Measurements from ENCODE around the gene ASTN1. TPM values are rescaled to one million over a fixed set of nuclear protein-coding genes. Genes with fewer than 3 reads are reported as not detected.

ASTN1 gene
- total RNA-seq, 1 donor from 2014 or later = not detected

DNA sequence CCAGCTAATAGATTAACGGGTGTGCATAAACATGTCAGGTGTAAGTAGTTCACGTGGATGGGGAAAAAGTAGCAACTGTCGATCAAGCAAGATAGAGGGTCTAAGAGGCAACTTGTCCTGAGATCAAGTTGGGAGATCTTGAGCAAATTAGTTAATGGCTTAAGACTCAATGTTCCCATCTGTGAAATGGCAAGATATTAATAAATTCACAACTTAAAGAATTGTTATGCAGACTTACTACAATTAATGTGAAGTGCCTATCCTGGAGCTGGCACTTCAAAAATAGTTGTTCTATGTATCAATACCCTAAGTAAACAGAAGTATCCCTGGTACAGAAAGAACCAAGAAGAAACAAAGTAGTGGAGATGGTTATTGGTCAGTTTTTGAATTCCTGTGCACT is 312.4 kb downstream of the ASTN1 start:
- H3K4me3 Mint-ChIP-seq (ENCODE audit: low read depth) = no peak overlapping the region
- intact Hi-C loops (cut with micrococcal nuclease) = no loop called here
- no peaks in the 10 kb centered on the region for H3K36me3 Mint-ChIP-seq (ENCODE audit: low read depth)
- H3K9me3 Mint-ChIP-seq = no peaks in the 10 kb centered on the region
- DNase-seq (ENCODE audit: low spot score) = no peak
- no peaks in the 10 kb centered on the region for H3K4me1 Mint-ChIP-seq (ENCODE audit: low read depth)
- no peak overlapping the region for H3K27ac Mint-ChIP-seq
- no peaks in the 10 kb centered on the region for H3K27me3 Mint-ChIP-seq (ENCODE audit: low read depth)

DNA sequence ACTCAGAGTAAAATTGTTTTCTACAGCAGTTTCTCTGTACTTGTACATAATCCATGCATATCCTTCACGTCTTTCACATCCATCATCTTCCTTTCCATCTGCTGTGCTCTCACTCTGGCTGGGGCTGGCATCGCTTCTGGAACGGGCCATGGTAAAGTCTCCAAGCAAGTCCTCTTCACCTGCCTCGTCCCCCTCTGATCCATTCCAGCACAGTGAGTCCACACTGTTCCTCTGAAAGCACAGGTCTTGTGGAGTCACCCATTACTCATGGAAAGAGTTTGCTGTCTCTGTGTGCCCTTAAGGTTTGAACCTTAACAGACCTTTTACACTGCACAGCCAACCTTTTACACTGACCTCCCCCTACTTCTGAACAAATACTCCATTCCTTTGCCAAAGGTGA is 313.6 kb downstream of the ASTN1 start:
- H3K4me3 Mint-ChIP-seq (ENCODE audit: low read depth) = no peak overlapping the region
- no peaks in the 10 kb centered on the region for H3K36me3 Mint-ChIP-seq (ENCODE audit: low read depth)
- intact Hi-C loops (cut with micrococcal nuclease) = no loop called here
- no peak for DNase-seq (ENCODE audit: low spot score)
- no peak overlapping the region for H3K27ac Mint-ChIP-seq
- H3K4me1 Mint-ChIP-seq (ENCODE audit: low read depth) = no peaks in the 10 kb centered on the region
- no peaks in the 10 kb centered on the region for H3K27me3 Mint-ChIP-seq (ENCODE audit: low read depth)
- no peaks in the 10 kb centered on the region for H3K9me3 Mint-ChIP-seq

DNA sequence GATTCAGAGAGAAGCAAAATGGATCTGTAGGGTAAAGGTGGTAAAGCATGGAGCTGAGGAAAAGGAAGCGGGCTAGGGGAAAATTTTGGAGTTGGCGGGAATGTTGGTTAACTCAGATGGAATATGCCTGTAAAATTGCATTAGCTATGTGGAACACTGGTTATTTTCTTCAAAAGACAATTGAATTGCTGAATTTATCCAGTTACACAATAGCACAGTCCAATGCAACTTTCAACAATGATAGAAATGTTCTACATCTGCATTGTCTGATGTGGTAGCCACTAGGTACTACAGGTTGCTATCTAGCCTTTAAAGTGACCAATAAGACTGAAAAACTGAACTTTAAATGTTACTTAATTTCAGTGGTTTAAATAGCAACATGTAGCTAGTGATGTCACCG is 315.2 kb downstream of the ASTN1 start:
- H3K27me3 Mint-ChIP-seq (ENCODE audit: low read depth) = no peaks in the 10 kb centered on the region
- intact Hi-C loops (cut with micrococcal nuclease) = no loop called here
- no peaks in the 10 kb centered on the region for H3K36me3 Mint-ChIP-seq (ENCODE audit: low read depth)
- H3K4me1 Mint-ChIP-seq (ENCODE audit: low read depth) = no peaks in the 10 kb centered on the region
- no peak for DNase-seq (ENCODE audit: low spot score)
- no peaks in the 10 kb centered on the region for H3K9me3 Mint-ChIP-seq
- no peak overlapping the region for H3K27ac Mint-ChIP-seq
- no peak overlapping the region for H3K4me3 Mint-ChIP-seq (ENCODE audit: low read depth)

DNA sequence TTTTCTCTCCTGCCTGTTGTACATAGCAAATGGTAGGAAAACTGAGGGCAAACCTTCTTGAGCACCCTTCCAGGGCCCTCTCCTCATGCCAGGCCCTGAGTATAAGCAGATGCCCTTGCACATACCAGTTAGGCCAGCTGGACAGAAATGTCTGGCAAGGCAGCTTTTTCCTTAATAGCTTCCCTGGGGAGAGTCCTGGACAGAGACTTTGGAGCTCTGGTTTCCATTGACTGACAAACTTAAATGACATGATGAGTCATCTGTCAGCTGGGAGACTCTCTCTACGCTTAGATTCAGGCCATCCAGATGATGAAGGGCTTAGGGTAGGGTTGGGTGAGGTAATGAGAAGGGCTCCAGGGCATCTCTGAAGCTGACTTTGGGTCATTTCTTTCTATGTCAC is 317.5 kb downstream of the ASTN1 start:
- intact Hi-C loops (cut with micrococcal nuclease) = no loop called here
- no peaks in the 10 kb centered on the region for H3K4me1 Mint-ChIP-seq (ENCODE audit: low read depth)
- no peak for DNase-seq (ENCODE audit: low spot score)
- H3K9me3 Mint-ChIP-seq = no peaks in the 10 kb centered on the region
- no peak overlapping the region for H3K4me3 Mint-ChIP-seq (ENCODE audit: low read depth)
- no peak overlapping the region for H3K27ac Mint-ChIP-seq
- H3K27me3 Mint-ChIP-seq (ENCODE audit: low read depth) = no peaks in the 10 kb centered on the region
- H3K36me3 Mint-ChIP-seq (ENCODE audit: low read depth) = no peaks in the 10 kb centered on the region

DNA sequence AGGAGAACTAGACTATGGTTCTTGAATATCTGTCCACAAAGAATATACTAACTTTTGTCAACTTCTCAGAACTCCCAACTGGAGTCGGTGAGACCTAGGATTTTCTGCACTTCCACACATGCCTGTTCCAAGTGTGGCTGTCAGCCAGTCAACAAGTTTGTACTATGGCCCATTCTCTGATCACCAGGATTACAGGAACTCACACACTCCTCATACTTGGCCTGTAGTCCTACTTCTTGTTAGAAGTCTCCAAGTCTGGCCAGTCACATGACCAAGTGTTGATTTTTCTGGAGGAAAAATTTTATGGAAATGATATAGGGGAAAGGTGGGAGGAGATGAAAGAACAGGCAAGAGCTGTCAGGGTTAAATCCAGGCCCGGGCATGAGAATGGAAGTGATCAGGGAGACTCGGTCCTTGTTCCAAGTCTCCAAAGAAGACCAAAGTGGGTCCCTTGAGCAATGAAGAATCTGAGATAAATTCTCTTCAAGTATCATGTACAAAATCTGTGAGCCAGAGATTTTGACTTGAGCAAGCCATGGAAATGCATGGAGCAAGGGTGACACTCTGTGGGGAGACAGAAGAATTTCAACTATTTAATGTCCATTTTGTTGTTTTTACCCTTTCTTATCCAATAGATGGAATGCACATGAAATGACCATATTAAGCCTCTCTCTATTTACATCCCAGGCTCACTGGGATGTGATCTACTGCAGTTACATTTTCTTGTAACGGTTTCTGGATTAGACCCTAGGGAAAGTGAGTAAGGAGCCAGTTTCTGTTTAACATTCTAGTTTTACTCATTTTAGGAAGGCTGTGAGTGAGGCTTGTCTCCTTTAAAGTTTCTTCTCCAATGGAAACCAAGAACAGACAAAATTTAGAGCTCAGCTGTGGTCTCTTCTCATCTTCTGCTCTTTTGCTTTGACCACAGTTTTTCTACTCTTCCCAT is 320.9 kb downstream of the ASTN1 start:
- no peak for DNase-seq (ENCODE audit: low spot score)
- intact Hi-C loops (cut with micrococcal nuclease) = no loop called here
- Mint-ChIP-seq H3K4me3 (ENCODE audit: low read depth) (no peak overlapping the region), H3K4me1 (ENCODE audit: low read depth) (no peaks in the 10 kb centered on the region), H3K9me3 (no peaks in the 10 kb centered on the region), H3K36me3 (ENCODE audit: low read depth) (no peaks in the 10 kb centered on the region), H3K27ac (no peak overlapping the region), H3K27me3 (ENCODE audit: low read depth) (no peaks in the 10 kb centered on the region)

DNA sequence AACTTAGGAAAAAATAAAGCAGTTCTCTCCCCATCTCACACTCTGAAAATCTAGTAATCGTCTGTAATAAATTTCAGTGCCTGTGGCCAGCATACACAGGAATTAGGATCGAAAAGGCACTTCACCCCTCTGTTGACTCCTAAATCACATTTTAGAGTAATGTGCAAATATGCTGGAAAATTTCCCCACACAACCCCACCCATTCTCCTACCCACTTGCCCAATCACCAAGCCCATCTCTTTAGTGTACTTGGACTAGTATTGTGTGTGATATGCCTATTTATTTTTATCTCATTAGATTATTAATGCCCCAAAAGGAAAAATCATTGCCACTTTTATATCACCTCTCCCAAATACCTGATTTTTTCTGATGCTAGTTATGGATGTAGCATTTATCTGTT is 323.3 kb downstream of the ASTN1 start:
- H3K4me1 Mint-ChIP-seq (ENCODE audit: low read depth) = no peaks in the 10 kb centered on the region
- H3K4me3 Mint-ChIP-seq (ENCODE audit: low read depth) = no peak overlapping the region
- no peaks in the 10 kb centered on the region for H3K9me3 Mint-ChIP-seq
- no peak for DNase-seq (ENCODE audit: low spot score)
- H3K27me3 Mint-ChIP-seq (ENCODE audit: low read depth) = no peaks in the 10 kb centered on the region
- H3K36me3 Mint-ChIP-seq (ENCODE audit: low read depth) = no peaks in the 10 kb centered on the region
- H3K27ac Mint-ChIP-seq = no peak overlapping the region
- intact Hi-C loops (cut with micrococcal nuclease) = no loop called here

DNA sequence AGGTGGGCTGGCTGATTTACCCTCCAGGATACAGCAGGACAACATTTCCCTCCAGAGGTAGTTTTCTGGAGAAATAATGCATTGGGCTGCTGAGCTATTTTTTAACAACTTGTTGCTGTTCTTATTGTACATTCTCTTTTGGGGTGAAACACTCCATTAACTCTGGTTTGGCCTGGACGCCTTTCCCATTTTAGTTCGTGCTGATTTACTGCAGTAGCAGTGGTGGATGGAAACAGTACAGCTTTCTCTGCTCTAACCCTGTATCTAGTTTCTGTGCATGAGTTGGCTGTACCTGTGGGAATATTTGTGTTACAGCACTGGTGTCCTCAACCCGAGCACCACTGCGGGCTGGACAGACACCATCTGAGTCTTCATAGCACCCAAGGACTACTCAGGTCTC is 325.3 kb downstream of the ASTN1 start:
- DNase-seq (ENCODE audit: low spot score) = no peak
- intact Hi-C loops (cut with micrococcal nuclease) = no loop called here
- no peak overlapping the region for H3K27ac Mint-ChIP-seq
- no peaks in the 10 kb centered on the region for H3K36me3 Mint-ChIP-seq (ENCODE audit: low read depth)
- no peaks in the 10 kb centered on the region for H3K9me3 Mint-ChIP-seq
- H3K4me1 Mint-ChIP-seq (ENCODE audit: low read depth) = no peaks in the 10 kb centered on the region
- H3K4me3 Mint-ChIP-seq (ENCODE audit: low read depth) = no peak overlapping the region
- no peaks in the 10 kb centered on the region for H3K27me3 Mint-ChIP-seq (ENCODE audit: low read depth)

DNA sequence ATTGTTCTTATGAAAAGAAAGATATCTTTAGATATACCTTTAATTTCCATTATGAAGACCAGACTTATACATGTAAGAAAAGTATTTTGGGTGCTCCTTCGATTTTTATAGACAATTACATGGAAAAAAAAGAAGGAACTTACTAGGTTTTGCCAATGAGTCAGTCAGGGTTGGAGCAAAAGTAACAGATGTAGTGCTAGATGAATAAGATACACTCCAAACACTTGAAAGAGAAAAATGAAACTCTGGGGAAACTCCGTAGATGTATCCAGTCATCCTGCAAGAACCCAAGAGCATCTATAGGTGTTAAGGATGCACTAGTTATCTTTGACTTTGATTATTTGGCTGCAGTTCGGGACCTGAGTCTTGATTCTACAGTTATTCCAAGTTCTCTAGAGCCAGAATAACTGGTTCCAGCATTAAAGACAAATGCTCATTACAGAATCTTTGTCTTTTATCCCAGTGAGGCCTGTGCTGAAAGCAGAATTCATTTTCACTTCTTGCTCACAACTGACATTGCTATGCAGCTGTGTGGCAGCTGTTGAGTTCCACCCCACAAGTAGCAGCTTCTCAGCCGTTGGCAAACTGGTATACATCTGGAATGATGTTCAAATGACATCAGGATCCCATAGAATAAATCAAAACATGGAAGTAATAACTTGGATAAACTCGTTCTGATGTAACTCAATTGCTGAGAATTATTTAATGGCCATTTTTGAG is 326.1 kb downstream of the ASTN1 start:
- no peak overlapping the region for H3K4me3 Mint-ChIP-seq (ENCODE audit: low read depth)
- intact Hi-C loops (cut with micrococcal nuclease) = no loop called here
- no peaks in the 10 kb centered on the region for H3K4me1 Mint-ChIP-seq (ENCODE audit: low read depth)
- H3K27me3 Mint-ChIP-seq (ENCODE audit: low read depth) = no peaks in the 10 kb centered on the region
- H3K27ac Mint-ChIP-seq = no peak overlapping the region
- H3K9me3 Mint-ChIP-seq = no peaks in the 10 kb centered on the region
- no peaks in the 10 kb centered on the region for H3K36me3 Mint-ChIP-seq (ENCODE audit: low read depth)
- DNase-seq (ENCODE audit: low spot score) = no peak

DNA sequence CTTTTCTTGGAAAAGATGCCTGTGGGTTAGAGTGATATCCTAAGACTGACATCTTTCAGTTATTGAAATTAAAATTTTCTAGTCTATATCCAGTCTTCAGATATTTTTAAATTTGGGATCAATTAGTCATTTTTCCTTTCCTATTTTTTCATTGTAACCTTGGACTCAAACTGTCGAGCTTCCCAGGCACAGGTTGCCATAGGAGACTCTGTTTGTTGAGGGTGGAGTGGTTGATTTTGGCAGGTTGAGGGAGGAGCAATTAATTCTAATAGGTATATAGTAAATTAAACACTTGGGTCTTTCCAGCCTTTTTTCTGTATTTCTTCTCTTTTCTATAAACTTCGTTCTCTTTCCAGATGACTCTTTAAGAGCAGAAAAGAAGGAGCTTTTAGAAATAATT is 326.8 kb downstream of the ASTN1 start:
- H3K4me3 Mint-ChIP-seq (ENCODE audit: low read depth) = no peak overlapping the region
- H3K27ac Mint-ChIP-seq = no peak overlapping the region
- H3K9me3 Mint-ChIP-seq = no peaks in the 10 kb centered on the region
- no peaks in the 10 kb centered on the region for H3K27me3 Mint-ChIP-seq (ENCODE audit: low read depth)
- no peaks in the 10 kb centered on the region for H3K36me3 Mint-ChIP-seq (ENCODE audit: low read depth)
- intact Hi-C loops (cut with micrococcal nuclease) = no loop called here
- H3K4me1 Mint-ChIP-seq (ENCODE audit: low read depth) = no peaks in the 10 kb centered on the region
- no peak for DNase-seq (ENCODE audit: low spot score)

DNA sequence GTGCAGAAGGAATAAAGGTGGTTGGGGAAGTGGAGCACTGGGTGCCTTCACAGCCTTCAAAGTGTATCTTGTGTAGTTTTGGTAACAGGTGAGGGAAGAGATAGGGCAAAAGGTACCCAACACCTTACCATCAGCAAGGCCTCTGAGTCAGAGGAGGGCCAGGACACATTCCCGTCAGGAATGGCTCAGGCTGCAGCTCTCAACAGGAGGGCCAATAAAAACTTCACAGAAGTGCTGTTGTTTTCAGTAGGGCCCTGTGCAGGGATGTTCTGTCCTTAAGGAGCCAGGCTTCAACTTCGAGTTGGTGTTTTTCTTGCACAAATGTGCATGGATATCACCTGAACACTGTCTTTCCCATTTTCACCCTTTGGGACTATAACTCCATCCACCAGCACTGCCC is 333.4 kb downstream of the ASTN1 start:
- Mint-ChIP-seq H3K4me1 (ENCODE audit: low read depth) (no peaks in the 10 kb centered on the region), H3K4me3 (ENCODE audit: low read depth) (no peak overlapping the region), H3K36me3 (ENCODE audit: low read depth) (no peaks in the 10 kb centered on the region), H3K27me3 (ENCODE audit: low read depth) (no peaks in the 10 kb centered on the region), H3K27ac (no peak overlapping the region), H3K9me3 (no peaks in the 10 kb centered on the region)
- intact Hi-C loops (cut with micrococcal nuclease) = no loop called here
- DNase-seq (ENCODE audit: low spot score) = no peak

DNA sequence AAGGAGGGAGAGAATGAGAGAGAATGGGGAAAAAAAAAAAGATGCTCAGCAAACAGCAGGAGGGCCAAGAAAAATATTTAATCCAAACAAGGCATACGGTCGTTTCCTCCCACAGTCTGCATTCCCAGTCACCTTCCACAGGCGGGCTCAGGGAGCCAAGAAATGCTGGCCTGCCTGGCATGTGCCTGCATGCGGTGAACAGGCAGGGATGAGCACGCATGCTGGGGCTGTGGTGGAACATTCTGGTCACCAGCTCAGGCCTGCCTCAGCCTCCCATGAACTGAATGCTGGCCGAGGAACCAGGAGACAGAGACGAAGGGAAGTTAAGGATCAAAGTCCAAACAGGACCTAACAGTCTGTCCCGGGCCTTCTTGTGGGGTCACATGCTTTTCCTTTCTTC is 335.3 kb downstream of the ASTN1 start:
- Mint-ChIP-seq H3K9me3 (no peaks in the 10 kb centered on the region), H3K4me3 (ENCODE audit: low read depth) (no peak overlapping the region), H3K27ac (no peak overlapping the region), H3K4me1 (ENCODE audit: low read depth) (no peaks in the 10 kb centered on the region), H3K27me3 (ENCODE audit: low read depth) (no peaks in the 10 kb centered on the region), H3K36me3 (ENCODE audit: low read depth) (no peaks in the 10 kb centered on the region)
- DNase-seq (ENCODE audit: low spot score) = no peak
- intact Hi-C loops (cut with micrococcal nuclease) = no loop called here

DNA sequence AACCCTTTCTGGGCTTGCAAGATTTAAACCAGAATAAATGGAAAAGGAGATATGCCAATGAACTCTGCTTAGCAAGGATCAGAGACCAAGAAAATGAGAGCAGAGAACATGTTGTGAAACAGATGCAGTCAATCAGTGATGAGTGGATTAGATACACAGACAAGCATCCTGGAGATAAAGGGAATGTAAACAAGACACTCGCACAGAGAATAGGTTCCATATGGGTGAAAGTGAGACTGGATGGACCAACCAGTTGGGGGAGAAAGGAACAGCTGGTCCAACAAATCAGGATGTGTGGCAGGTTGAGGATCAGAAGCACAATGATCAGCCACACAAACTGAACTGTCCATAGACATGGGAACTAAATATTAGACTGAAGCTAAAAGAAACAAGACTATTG is 338.2 kb downstream of the ASTN1 start:
- no peak overlapping the region for H3K4me3 Mint-ChIP-seq (ENCODE audit: low read depth)
- DNase-seq (ENCODE audit: low spot score) = no peak
- intact Hi-C loops (cut with micrococcal nuclease) = no loop called here
- H3K9me3 Mint-ChIP-seq = no peaks in the 10 kb centered on the region
- no peaks in the 10 kb centered on the region for H3K36me3 Mint-ChIP-seq (ENCODE audit: low read depth)
- H3K27me3 Mint-ChIP-seq (ENCODE audit: low read depth) = no peaks in the 10 kb centered on the region
- no peaks in the 10 kb centered on the region for H3K4me1 Mint-ChIP-seq (ENCODE audit: low read depth)
- no peak overlapping the region for H3K27ac Mint-ChIP-seq

DNA sequence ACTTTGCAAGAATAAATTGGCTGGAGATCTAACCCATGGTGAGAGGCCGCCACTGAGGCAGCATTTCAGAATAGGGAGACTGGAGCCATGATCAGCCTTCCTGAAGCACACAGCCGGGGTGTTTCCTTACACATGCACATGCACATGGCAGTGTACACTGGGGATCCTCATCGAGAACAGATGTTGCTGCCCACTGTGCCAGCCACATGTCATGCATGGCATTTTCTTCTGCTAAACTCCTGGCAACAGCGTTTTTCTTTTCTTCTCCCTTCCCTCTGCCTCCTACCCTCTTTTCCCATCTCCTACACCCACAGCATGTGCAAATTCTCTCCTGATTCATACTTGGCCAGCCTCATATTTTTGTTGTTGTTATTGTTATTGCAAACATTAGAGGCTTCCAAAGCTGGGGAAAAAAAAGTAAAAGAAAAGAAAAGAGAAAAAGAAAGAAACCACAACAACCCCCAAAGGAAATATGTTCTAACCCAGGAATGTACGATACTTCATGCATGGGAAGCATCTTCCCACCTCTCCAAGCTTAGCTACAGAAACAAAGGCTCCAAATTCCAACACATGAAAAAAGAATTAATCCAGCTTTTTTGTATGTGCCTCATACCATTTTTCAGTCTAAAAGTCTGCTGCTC is 344.0 kb downstream of the ASTN1 start:
- no peaks in the 10 kb centered on the region for H3K4me1 Mint-ChIP-seq (ENCODE audit: low read depth)

More for the DNA sequence above, 344.0 kb downstream of the ASTN1 start:
- H3K27me3 Mint-ChIP-seq (ENCODE audit: low read depth) = no peaks in the 10 kb centered on the region
- H3K4me3 Mint-ChIP-seq (ENCODE audit: low read depth) = no peak overlapping the region
- H3K9me3 Mint-ChIP-seq = no peaks in the 10 kb centered on the region
- H3K36me3 Mint-ChIP-seq (ENCODE audit: low read depth) = no peaks in the 10 kb centered on the region
- intact Hi-C loops (cut with micrococcal nuclease) = no loop called here
- no peak overlapping the region for H3K27ac Mint-ChIP-seq
- no peak for DNase-seq (ENCODE audit: low spot score)
